ENCODE results near the gene RAB1A.
A peak's percentile ranks its signal among the peaks of the same experiment; 100 is the strongest.
"Not testable (repeated sequence)": the region's sequence is repeated elsewhere in the genome, so short reads cannot be mapped to it uniquely, and the experiment has no call there.

RAB1A gene

GRCh38 chr2:65134158-65134557 is 4.3 kb upstream of the RAB1A start:
- DNase-seq = no peak

GRCh38 chr2:65133626-65134025 is 3.7 kb upstream of the RAB1A start:
- no peak for DNase-seq

GRCh38 chr2:65132930-65133329 is 3.0 kb upstream of the RAB1A start:
- not testable (repeated sequence) for DNase-seq

- peak in 1 of 4 experiments; percentile 37 for DNase-seq
Observed at GRCh38 chr2:65130664-65131175, 814 bp upstream of the RAB1A start.

GRCh38 chr2:65129286-65129825 is 550 bp downstream of the RAB1A start:
- peak; percentile 10 to 53 (median 27) for DNase-seq

- no peak for DNase-seq
Observed at GRCh38 chr2:65128297-65129190, 1.4 kb downstream of the RAB1A start.

GRCh38 chr2:65125457-65125856 is 4.4 kb downstream of the RAB1A start:
- DNase-seq = not testable (repeated sequence)

GRCh38 chr2:65122313-65122712 is 7.6 kb downstream of the RAB1A start:
- DNase-seq = no peak

GRCh38 chr2:65120990-65121693 is 8.8 kb downstream of the RAB1A start:
- no peak for DNase-seq

GRCh38 chr2:65116645-65117044 is 13.3 kb downstream of the RAB1A start:
- DNase-seq = no peak

GRCh38 chr2:65114921-65115320 is 15.0 kb downstream of the RAB1A start:
- no peak for DNase-seq

GRCh38 chr2:65113816-65114215 is 16.1 kb downstream of the RAB1A start:
- no peak for DNase-seq

- no peak for DNase-seq
Observed at GRCh38 chr2:65113229-65113628, 16.7 kb downstream of the RAB1A start.

GRCh38 chr2:65112633-65113032 is 17.3 kb downstream of the RAB1A start:
- DNase-seq = no peak

GRCh38 chr2:65108780-65109179 is 21.1 kb downstream of the RAB1A start:
- no peak for DNase-seq

GRCh38 chr2:65107530-65107929 is 22.4 kb downstream of the RAB1A start:
- no peak for DNase-seq

GRCh38 chr2:65103013-65103715 is 26.7 kb downstream of the RAB1A start:
- DNase-seq = no peak

- no peak for DNase-seq
Observed at GRCh38 chr2:65101071-65101470, 28.8 kb downstream of the RAB1A start.

GRCh38 chr2:65098741-65099140 is 31.2 kb downstream of the RAB1A start:
- no peak for DNase-seq

- DNase-seq = no peak
Observed at GRCh38 chr2:65097844-65098243, 32.1 kb downstream of the RAB1A start.

GRCh38 chr2:65096948-65097347 is 33.0 kb downstream of the RAB1A start:
- DNase-seq = no peak

- DNase-seq = no peak
Observed at GRCh38 chr2:65093211-65093610, 36.7 kb downstream of the RAB1A start.

- DNase-seq = no peak
Observed at GRCh38 chr2:65092791-65093190, 37.1 kb downstream of the RAB1A start.

Measured in activated CD4-positive, CD25-positive, alpha-beta regulatory T cell (primary cell).